GM18505 (cell line): ENCODE results near the gene PRDM7.
"Not testable (repeated sequence)": the region's sequence is repeated elsewhere in the genome, so short reads cannot be mapped to it uniquely, and the experiment has no call there.

Experiments used
- ATAC-seq: cut with Tn5 transposase; IDR thresholded peaks from one replicate; pipeline ENCODE4 v1.9.1; 2021; ENCODE audit not compliant: unreplicated experiment
- POLR2A ChIP-seq: IDR thresholded peaks from 4 replicates; pipeline ENCODE4 v1.6.1; 2011; ENCODE audit warnings: borderline replicate concordance; ENCODE audit not compliant: insufficient read depth, insufficient read length; ENCODE audit errors: extremely low read depth

Gene PRDM7

GRCh38 chr16:90084215-90084950 lies 7.3 kb upstream of the PRDM7 start:
- TF ChIP-seq POLR2A = no peak
- ATAC-seq = no peak

DNA sequence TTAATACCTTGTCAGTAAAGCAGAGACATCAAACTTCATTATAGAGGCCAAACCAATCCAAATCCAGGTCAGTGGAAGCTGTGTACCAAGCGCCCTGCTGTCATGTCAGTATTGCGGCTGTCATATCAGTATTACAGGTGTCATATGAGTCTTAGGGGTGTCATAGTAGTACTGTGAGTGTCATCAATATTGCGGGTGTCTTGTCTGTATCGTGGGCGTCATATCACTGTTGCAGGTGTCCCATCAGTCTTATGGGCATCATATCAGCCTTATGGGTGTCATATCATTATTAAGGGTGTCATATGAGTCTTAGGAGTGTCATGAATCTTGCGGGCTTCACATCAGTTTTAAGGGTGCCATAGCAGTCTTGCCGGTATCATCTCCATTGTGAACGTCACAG lies 6.0 kb upstream of the PRDM7 start:
- no peak for ATAC-seq
- no peak for TF ChIP-seq POLR2A

DNA sequence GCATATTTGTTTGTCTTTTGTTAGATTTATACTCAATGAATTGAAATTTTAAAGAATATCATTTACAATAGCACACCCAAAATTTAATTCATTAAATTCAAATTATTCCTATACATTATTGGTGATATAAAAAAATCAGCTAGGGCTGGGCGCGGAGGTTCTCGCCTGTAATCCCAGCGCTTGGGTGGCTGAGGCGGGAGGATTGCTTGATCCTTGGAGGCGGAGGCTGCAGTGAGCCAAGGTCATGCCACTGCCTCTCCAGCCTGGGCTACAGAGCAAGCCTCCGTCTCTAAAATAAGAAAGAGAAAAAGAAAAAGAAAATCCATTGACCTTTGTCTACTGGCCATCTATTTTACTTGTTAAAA lies 4.5 kb upstream of the PRDM7 start:
- no peak for TF ChIP-seq POLR2A
- no peak for ATAC-seq

DNA sequence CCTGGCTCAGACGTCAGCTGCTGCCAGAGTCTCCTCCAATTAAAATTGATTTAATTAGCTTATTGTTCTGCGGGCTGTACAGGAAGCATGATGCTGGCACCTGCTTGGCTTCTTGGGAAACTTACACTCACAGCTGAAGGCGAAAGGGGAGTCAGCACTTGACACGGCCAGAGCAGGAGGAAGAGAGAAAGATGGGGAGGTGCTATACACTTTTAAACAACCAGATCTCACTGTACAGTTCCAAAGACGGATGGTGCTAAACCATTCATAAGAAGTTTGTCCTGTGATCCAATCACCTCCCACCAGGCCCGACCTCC lies 1.4 kb upstream of the PRDM7 start:
- ATAC-seq = no peak
- no peak for TF ChIP-seq POLR2A

DNA sequence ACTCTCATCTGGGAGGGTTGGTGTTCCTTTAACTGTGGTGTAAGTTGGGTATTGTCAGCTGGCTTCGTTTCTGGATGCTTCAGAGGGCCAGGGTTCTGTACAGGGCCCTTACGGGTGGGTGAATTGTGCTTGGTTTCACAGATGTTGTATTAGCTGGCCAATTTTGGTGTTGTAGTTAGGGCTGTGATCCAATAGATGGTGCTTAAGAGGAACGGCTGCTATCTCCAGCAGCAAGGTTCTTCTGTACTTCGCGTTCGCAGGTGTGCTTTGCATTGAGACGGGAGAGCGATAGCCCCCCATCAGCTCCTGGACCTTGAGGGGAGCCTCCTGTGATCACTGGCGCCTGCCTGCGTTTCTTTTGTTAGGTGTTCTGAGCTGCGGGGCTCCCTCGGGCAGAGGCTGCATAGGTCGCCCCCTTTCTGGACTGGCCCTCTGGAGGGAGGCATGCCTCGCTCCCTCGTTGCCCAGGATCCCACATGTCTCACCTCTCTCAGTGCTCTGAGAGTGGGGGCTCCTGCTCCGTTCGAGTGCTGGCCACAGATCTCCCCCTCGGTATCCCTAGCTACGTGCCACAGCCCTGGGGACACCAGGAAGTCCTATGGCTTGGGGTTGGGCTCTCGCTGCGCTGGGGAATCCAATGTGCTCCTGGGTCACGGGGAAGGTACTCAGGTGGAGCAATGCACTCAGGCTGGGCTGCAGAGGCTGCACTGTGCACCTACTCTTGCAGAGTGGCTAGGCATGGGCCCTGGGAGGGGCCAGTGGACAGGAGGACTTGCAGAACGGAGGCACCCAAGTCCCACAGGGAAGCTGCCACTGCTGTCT lies 837 bp upstream of the PRDM7 start:
- TF ChIP-seq POLR2A = no peak
- ATAC-seq = peak; percentile 34

- no peak for ATAC-seq
- no peak for TF ChIP-seq POLR2A
Measured at GRCh38 chr16:90072442-90073105, 4.6 kb downstream of the PRDM7 start.

- TF ChIP-seq POLR2A = no peak
- ATAC-seq = no peak
Measured at GRCh38 chr16:90070440-90070839, 6.7 kb downstream of the PRDM7 start.

DNA sequence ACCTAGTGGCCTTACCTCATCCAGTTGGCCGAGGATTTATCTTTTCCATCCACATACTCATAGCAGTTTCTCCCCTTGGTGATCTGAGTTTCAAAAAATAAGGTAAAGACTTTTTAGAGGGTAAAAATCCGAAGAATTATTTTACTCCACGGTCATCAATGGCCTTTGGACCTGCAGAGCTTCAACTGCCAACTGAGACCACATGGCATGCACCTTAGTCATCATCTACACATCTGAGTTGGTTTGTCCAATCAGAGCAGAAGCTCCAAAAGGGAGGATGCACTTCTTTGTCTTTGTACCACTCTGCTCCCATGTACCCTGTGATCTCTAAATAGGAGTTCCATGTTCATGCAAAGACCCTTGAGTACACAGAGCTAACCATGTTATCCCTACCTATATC lies 15.7 kb downstream of the PRDM7 start:
- no peak for ATAC-seq
- no peak for TF ChIP-seq POLR2A

GRCh38 chr16:90057738-90058173 lies 19.4 kb downstream of the PRDM7 start:
- no peak for ATAC-seq
- TF ChIP-seq POLR2A = no peak

DNA sequence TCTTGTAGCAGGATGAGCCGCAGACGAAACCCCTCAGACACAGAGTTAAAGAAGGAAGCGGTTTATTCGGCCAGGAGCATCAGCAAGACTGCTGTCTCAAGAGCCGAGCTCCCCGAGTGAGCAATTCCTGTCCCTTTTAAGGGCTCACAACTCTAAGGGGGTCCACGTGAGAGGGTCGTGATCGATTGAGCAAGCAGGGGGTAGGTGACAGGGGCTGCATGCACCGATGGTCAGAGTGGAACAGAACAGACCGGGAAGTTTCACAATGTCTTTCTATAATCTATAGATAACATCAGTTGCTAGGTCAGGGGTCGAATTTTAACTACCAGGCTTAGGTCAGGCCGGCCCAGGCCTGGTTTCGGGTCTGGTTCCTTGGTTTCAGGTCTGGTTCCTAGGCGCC lies 20.6 kb downstream of the PRDM7 start:
- ATAC-seq = not testable (repeated sequence)

GRCh38 chr16:90055371-90055770 lies 21.8 kb downstream of the PRDM7 start:
- TF ChIP-seq POLR2A = no peak
- no peak for ATAC-seq

DNA sequence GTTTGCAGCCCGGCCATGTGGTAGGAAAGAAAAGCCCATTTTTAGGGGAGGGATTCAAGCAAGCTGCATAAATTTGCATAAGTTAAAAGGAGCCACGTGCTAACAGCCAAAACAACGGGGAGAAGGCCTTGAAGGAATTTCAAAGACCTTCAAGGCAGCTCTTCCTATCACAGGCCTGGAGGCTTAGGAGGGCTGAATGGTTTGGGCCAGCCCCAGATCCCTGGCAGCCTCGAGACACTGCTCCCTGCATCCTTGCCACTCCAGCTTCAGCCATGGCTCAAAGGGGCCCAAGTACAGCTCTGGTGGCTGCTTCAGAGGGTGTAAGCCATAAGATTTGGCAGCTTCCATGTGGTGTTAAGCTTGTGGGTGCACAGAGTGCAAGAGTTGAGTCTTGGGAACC lies 22.6 kb downstream of the PRDM7 start:
- ATAC-seq = no peak
- TF ChIP-seq POLR2A = no peak

DNA sequence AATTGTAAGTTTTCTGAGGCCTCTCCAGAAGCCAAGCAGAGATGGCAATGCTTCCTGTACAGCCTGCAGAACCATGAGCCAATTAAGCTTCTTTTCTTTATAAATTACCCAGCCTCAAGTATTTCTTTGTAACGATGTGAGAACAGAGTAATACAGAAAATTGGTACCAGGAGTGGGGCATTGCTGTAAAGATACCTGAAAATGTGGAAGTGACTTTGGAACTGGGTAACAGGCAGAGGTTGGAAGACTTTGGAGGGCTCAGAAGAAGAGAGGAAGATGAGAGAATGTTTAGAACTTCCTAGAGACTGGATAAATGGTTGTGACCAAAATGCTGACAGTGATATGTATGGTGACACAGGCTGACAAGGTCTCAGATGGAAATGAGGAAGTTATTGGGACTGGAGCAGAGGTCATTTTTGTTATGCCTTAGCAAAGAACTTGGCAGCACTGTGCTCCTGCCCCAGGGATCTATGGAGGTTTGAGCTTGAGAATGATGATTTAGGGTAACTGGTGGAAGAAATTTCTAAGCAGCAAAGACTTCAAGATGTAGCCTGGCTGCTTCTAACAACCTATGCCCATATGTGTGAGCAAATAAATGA lies 23.1 kb downstream of the PRDM7 start:
- no peak for TF ChIP-seq POLR2A
- ATAC-seq = no peak

DNA sequence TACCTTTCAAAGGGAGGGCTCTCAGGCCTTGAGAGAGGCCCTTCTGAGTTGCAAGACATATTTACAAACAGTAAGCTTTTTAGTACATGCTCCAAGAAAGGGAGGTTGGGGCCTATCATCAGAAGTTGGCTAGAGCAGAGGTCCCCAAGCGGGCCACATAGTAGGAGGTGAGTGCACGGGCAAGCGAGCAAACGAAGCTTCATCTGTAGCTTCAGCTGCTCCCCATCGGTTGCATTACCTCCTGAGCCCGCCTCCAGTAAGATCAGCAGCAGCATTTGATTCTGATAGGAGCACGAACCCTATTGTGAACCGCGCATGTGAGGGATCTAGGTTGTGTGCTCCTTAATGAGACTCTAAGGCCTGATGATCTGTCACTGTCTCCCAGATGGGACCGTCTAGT lies 26.2 kb downstream of the PRDM7 start:
- no peak for TF ChIP-seq POLR2A
- ATAC-seq = no peak

DNA sequence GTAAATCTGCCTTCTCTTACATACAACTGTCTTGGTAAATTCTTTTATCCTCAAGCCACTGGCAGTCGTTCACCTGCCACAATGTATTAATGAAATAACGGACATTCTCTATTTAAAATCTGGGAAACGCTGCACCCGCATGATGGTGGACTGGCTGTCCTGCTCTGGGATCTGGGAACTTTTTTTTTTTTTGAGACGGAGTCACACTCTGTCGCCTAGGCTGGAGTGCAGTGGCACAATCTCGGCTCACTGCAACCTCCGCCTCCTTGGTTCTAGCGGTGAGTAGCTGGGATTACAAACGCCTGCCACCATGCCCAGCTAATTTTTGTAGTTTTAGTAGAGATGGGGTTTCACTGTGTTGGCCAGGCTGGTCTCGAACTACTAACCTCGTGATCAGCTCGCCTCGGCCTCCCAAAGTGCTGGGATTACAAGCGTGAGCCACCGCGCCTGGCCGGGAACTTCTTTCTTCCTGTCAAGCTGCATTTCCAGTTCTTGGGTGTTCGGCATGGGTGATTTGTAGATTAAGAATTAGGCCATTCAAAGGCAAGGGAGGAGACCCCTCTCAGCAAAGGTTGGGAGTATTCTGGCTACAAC lies 28.3 kb downstream of the PRDM7 start:
- TF ChIP-seq POLR2A = no peak
- no peak for ATAC-seq
